Fibroblast of mammary gland (primary cell): ENCODE results near the gene BICRAL.

Experiments
- DNase-seq: peaks from one replicate; pipeline ENCODE4 v3.0.0-alpha.2; 2010; ENCODE audit warnings: low read depth
- H3K4me3 ChIP-seq: 2 replicates; pipeline ENCODE4 v1.5.1; 2011; ENCODE audit warnings: low read depth, mild to moderate bottlenecking, low read length, moderate library complexity; ENCODE audit not compliant: control insufficient read depth
- CTCF ChIP-seq: conservative IDR thresholded peaks from 2 replicates; pipeline ENCODE4 v1.5.1; 2011; ENCODE audit warnings: low read depth, low read length, inconsistent platforms; ENCODE audit not compliant: control insufficient read depth, insufficient read depth

The BICRAL gene

GRCh38 chr6:42845327-42845694 lies 63.5 kb downstream of the BICRAL start:
- DNase-seq = no peak
- H3K4me3 ChIP-seq = no peak overlapping the region
- no peak for TF ChIP-seq CTCF

GRCh38 chr6:42846505-42846904 lies 64.7 kb downstream of the BICRAL start:
- no peak overlapping the region for H3K4me3 ChIP-seq
- TF ChIP-seq CTCF = no peak
- no peak for DNase-seq

- TF ChIP-seq CTCF = no peak
- no peak overlapping the region for H3K4me3 ChIP-seq
- DNase-seq = no peak
These were observed 66.8 kb downstream of the BICRAL start for GRCh38 chr6:42848700-42849099.

GRCh38 chr6:42851599-42851998 lies 69.7 kb downstream of the BICRAL start:
- TF ChIP-seq CTCF = no peak
- no peak overlapping the region for H3K4me3 ChIP-seq
- no peak for DNase-seq

- no peak overlapping the region for H3K4me3 ChIP-seq
- TF ChIP-seq CTCF = no peak
These were observed 78.2 kb downstream of the BICRAL start for GRCh38 chr6:42860036-42860435.

GRCh38 chr6:42860481-42860880 lies 78.6 kb downstream of the BICRAL start:
- no peak overlapping the region for H3K4me3 ChIP-seq
- no peak for DNase-seq
- TF ChIP-seq CTCF = no peak

More at GRCh38 chr6:42860036-42860435, 78.2 kb downstream of the BICRAL start:
- DNase-seq = no peak

- H3K4me3 ChIP-seq = no peak overlapping the region
- DNase-seq = peak; percentile 69
- no peak for TF ChIP-seq CTCF
These were observed 82.8 kb downstream of the BICRAL start for GRCh38 chr6:42864602-42865001.
